H9 (cell line): ENCODE results near the gene GALNT4. TPM values are rescaled to one million over a fixed set of nuclear protein-coding genes. Genes with fewer than 3 reads are reported as not detected.

Experiments
- DNase-seq: peaks from one replicate; pipeline ENCODE4 v3.0.0-alpha.2; 2017
- H2AFZ ChIP-seq: one replicate; pipeline ENCODE4 v1.6.1; 2013; ENCODE audit warnings: mild to moderate bottlenecking, low read length, control low read depth, moderate library complexity
- H2AK5ac ChIP-seq: 2 replicates; pipeline ENCODE4 v1.6.1; 2013; ENCODE audit warnings: low read length, control low read depth, mixed read lengths; ENCODE audit not compliant: insufficient read length
- H2BK120ac ChIP-seq: one replicate; pipeline ENCODE4 v1.6.1; 2013; ENCODE audit warnings: low read depth, mild to moderate bottlenecking, low read length, control low read depth, inconsistent platforms; ENCODE audit not compliant: poor library complexity, severe bottlenecking
- H2BK12ac ChIP-seq: 2 replicates; pipeline ENCODE4 v1.6.1; 2013; ENCODE audit warnings: low read length, control low read depth, mixed read lengths, low read depth; ENCODE audit not compliant: insufficient read length
- H2BK15ac ChIP-seq: 2 replicates; pipeline ENCODE4 v1.6.1; 2013; ENCODE audit warnings: low read depth, low read length, control low read depth
- H2BK20ac ChIP-seq: one replicate; pipeline ENCODE4 v1.6.1; 2013; ENCODE audit warnings: low read depth, mild to moderate bottlenecking, low read length, control low read depth, inconsistent platforms; ENCODE audit not compliant: poor library complexity, severe bottlenecking
- H2BK5ac ChIP-seq: 2 replicates; pipeline ENCODE4 v1.6.1; 2013; ENCODE audit warnings: low read length, control low read depth, mixed read lengths; ENCODE audit not compliant: insufficient read length
- H3K14ac ChIP-seq: 2 replicates; pipeline ENCODE4 v1.6.1; 2013; ENCODE audit warnings: low read length, control low read depth; ENCODE audit not compliant: insufficient read depth
- H3K18ac ChIP-seq: 2 replicates; pipeline ENCODE4 v1.6.1; 2013; ENCODE audit warnings: low read depth, mild to moderate bottlenecking, mixed read lengths, low read length, control low read depth; ENCODE audit not compliant: insufficient read length
- H3K23ac ChIP-seq: 2 replicates; pipeline ENCODE4 v1.6.1; 2013; ENCODE audit warnings: low read length, control low read depth, mixed read lengths, low read depth; ENCODE audit not compliant: insufficient read length
- H3K23me2 ChIP-seq: 2 replicates; pipeline ENCODE4 v1.6.1; 2013; ENCODE audit warnings: low read depth, mild to moderate bottlenecking, mixed read lengths, low read length, control low read depth; ENCODE audit not compliant: insufficient read length, poor library complexity, severe bottlenecking
- H3K27ac ChIP-seq: 2 replicates; pipeline ENCODE4 v1.5.1; 2013; ENCODE audit warnings: low read length, control low read depth, mixed read lengths, low read depth; ENCODE audit not compliant: insufficient read length
- H3K27me3 ChIP-seq: 2 replicates; pipeline ENCODE4 v1.6.1; 2013; ENCODE audit warnings: low read length, control low read depth, inconsistent platforms; ENCODE audit not compliant: insufficient read depth
- H3K4ac ChIP-seq: 2 replicates; pipeline ENCODE4 v1.6.1; 2013; ENCODE audit warnings: low read depth, mild to moderate bottlenecking, control low read depth, inconsistent platforms, low read length, moderate library complexity
- H3K4me1 ChIP-seq: 2 replicates; pipeline ENCODE4 v1.6.1; 2013; ENCODE audit warnings: low read length, control low read depth, inconsistent platforms; ENCODE audit not compliant: insufficient read depth
- H3K4me2 ChIP-seq: 2 replicates; pipeline ENCODE4 v1.6.1; 2013; ENCODE audit warnings: low read length, control low read depth, mixed read lengths; ENCODE audit not compliant: insufficient read length, insufficient read depth
- H3K56ac ChIP-seq: 2 replicates; pipeline ENCODE4 v1.6.1; 2013; ENCODE audit warnings: low read depth, mild to moderate bottlenecking, mixed read lengths, low read length, control low read depth; ENCODE audit not compliant: insufficient read length
- H3K79me1 ChIP-seq: 2 replicates; pipeline ENCODE4 v1.6.1; 2013; ENCODE audit warnings: low read depth, mild to moderate bottlenecking, moderate library complexity, low read length, control low read depth, inconsistent platforms; ENCODE audit not compliant: insufficient read depth, poor library complexity, severe bottlenecking
- H3K79me2 ChIP-seq: 2 replicates; pipeline ENCODE4 v1.6.1; 2013; ENCODE audit warnings: low read length, control low read depth, inconsistent platforms; ENCODE audit not compliant: insufficient read depth
- H3K9ac ChIP-seq: 2 replicates; pipeline ENCODE4 v1.6.1; 2013; ENCODE audit warnings: low read length, control low read depth, mixed read lengths; ENCODE audit not compliant: insufficient read length; ENCODE audit errors: extremely low read depth
- H3K9me3 ChIP-seq: one replicate; pipeline ENCODE4 v1.6.1; 2013; ENCODE audit warnings: low read depth, low read length, inconsistent platforms; ENCODE audit not compliant: control insufficient read depth
- H3T11ph ChIP-seq: one replicate; pipeline ENCODE4 v1.6.1; 2013; ENCODE audit warnings: mild to moderate bottlenecking, low read length, control low read depth, inconsistent platforms
- H4K20me1 ChIP-seq: one replicate; pipeline ENCODE4 v1.6.1; 2013; ENCODE audit not compliant: control insufficient read depth, insufficient read length, insufficient read depth
- H4K5ac ChIP-seq: 2 replicates; pipeline ENCODE4 v1.6.1; 2013; ENCODE audit warnings: low read depth, mild to moderate bottlenecking, mixed read lengths, low read length, control low read depth; ENCODE audit not compliant: insufficient read length
- H4K8ac ChIP-seq: replicated peaks from 2 replicates; pipeline ENCODE4 v1.6.1; 2013; ENCODE audit warnings: low read length, control low read depth, mixed read lengths, low read depth; ENCODE audit not compliant: insufficient read length
- H4K91ac ChIP-seq: 2 replicates; pipeline ENCODE4 v1.6.1; 2013; ENCODE audit warnings: low read depth, mild to moderate bottlenecking, moderate library complexity, mixed read lengths, low read length, control low read depth; ENCODE audit not compliant: insufficient read length
- H3K27ac Mint-ChIP-seq, 3 experiments: 2 replicates in 2 of 3; 3 replicates in 1 of 3; pipeline ENCODE4 v1.8.0; 2020 to 2021; ENCODE audit warnings: mixed read lengths in 3 of 3, mild to moderate bottlenecking in 1 of 3, moderate library complexity in 1 of 3
- H3K27me3 Mint-ChIP-seq: 2 replicates; pipeline ENCODE4 v1.8.0; 2021; ENCODE audit warnings: low read depth, mild to moderate bottlenecking, moderate library complexity, mixed read lengths
- H3K36me3 Mint-ChIP-seq, 3 experiments: 2 replicates in 2 of 3; 3 replicates in 1 of 3; pipeline ENCODE4 v1.8.0; 2020 to 2021; ENCODE audit warnings: low read depth in 3 of 3, mixed read lengths in 3 of 3; ENCODE audit not compliant: insufficient read depth in 1 of 3
- H3K4me1 Mint-ChIP-seq, 2 experiments: 2 replicates each; pipeline ENCODE4 v1.8.0; 2020; ENCODE audit warnings: mixed read lengths in 2 of 2
- H3K4me3 Mint-ChIP-seq, 2 experiments: 2 replicates in 1 of 2; 3 replicates in 1 of 2; pipeline ENCODE4 v1.8.0; 2020 to 2021; ENCODE audit warnings: mild to moderate bottlenecking in 2 of 2, mixed read lengths in 2 of 2, moderate library complexity in 1 of 2
- H3K9me3 Mint-ChIP-seq, 2 experiments: 2 replicates in 1 of 2; 3 replicates in 1 of 2; pipeline ENCODE4 v1.8.0; 2020; ENCODE audit warnings: mild to moderate bottlenecking in 2 of 2, mixed read lengths in 2 of 2, moderate library complexity in 1 of 2
- CTCF ChIP-seq: fragments of 200-600 bp; sonication (generic); conservative IDR thresholded peaks from 3 replicates; pipeline ENCODE4 v1.8.0; 2021; ENCODE audit warnings: antibody characterized with exemption, mild to moderate bottlenecking
- WGBS: extraction: QIAGEN DNeasy Blood & Tissue Kit; methylation state at CpG from one replicate; pipeline ENCODE4 v1.1.7; 2013; ENCODE audit warnings: missing lambda C conversion rate, low lambda C conversion rate, mixed read lengths; ENCODE audit not compliant: insufficient read length; ENCODE audit errors: extremely low coverage; 5-methylcytosine and 5-hydroxymethylcytosine counted together
- total RNA-seq: library from RNA; stranded (reverse); gene quantifications from 2 replicates; pipeline ENCODE4 v1.2.1, GENCODE V29; 2021

The GALNT4 gene
- total RNA-seq, 1 experiment from 2014 or later: 3.1 TPM

DNA sequence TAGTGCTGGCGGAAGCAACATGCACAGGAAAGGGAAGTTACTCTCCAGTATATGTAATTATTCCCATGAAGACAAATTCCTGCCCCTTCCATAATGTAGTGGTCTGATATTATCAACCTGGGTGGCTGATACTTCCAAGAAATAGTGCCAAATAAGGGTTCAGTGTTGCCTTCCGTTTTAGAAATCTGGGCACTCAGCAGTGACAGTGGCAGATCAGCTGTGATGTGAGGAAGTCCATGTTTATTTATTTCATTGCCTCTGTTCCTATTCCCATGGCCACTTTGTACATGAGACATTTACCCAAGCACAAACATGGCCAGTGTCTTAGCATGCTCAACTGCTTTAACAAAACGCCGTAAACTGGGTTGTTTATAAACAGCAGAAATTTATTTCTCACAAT lies 21.6 kb upstream of the GALNT4 start:
- no peak overlapping the region for H3K27ac ChIP-seq
- H3K79me2 ChIP-seq: no peaks in the 10 kb centered on the region
- no peaks in the 10 kb centered on the region for H4K20me1 ChIP-seq
- TF ChIP-seq CTCF: no peak
- no peak overlapping the region for H3K4me2 ChIP-seq
- H2BK5ac ChIP-seq: no peak overlapping the region
- H3K9me3 Mint-ChIP-seq: no peaks in the 10 kb centered on the region
- no peaks in the 10 kb centered on the region for H3K79me1 ChIP-seq
- no peaks in the 10 kb centered on the region for H3K4me1 ChIP-seq
- H2AFZ ChIP-seq: no peak overlapping the region
- no peak overlapping the region for H3T11ph ChIP-seq
- no peak overlapping the region for H3K4ac ChIP-seq
- H3K9ac ChIP-seq: no peak overlapping the region
- H3K27me3 Mint-ChIP-seq: peaks cover 4% of the 10 kb centered on the region
- no CpG with 5 or more reads among the region's 4 CpGs for WGBS
- no peak overlapping the region for H2BK120ac ChIP-seq
- no peak overlapping the region for H3K4me3 Mint-ChIP-seq
- no peak overlapping the region for H2BK20ac ChIP-seq
- H3K56ac ChIP-seq: no peak overlapping the region
- H4K8ac ChIP-seq: no peak overlapping the region
- no peak overlapping the region for H3K27ac Mint-ChIP-seq
- no peaks in the 10 kb centered on the region for H3K9me3 ChIP-seq
- no peak overlapping the region for H4K91ac ChIP-seq
- H2BK15ac ChIP-seq: no peak overlapping the region
- no peak overlapping the region for H2AK5ac ChIP-seq
- H2BK12ac ChIP-seq: no peak overlapping the region
- H3K23ac ChIP-seq: no peak overlapping the region
- no peak overlapping the region for H3K18ac ChIP-seq
- DNase-seq: no peak
- no peak overlapping the region for H3K14ac ChIP-seq
- H3K4me1 Mint-ChIP-seq: peaks cover 17 to 19% of the 10 kb centered on the region in 2 experiments
- no peak overlapping the region for H4K5ac ChIP-seq
- no peaks in the 10 kb centered on the region for H3K27me3 ChIP-seq
- H3K36me3 Mint-ChIP-seq: no peaks in the 10 kb centered on the region
- no peaks in the 10 kb centered on the region for H3K23me2 ChIP-seq
